GM21717 (cell line): ENCODE data around the gene SPAG16.
"Not testable (repeated sequence)": the region's sequence is repeated elsewhere in the genome, so short reads cannot be mapped to it uniquely, and the experiment has no call there.

Source experiments
- ATAC-seq: cut with Tn5 transposase; IDR thresholded peaks from one replicate; pipeline ENCODE4 v1.9.1; 2021; ENCODE audit warnings: mild to moderate bottlenecking, moderate library complexity; ENCODE audit not compliant: unreplicated experiment

SPAG16 gene

DNA sequence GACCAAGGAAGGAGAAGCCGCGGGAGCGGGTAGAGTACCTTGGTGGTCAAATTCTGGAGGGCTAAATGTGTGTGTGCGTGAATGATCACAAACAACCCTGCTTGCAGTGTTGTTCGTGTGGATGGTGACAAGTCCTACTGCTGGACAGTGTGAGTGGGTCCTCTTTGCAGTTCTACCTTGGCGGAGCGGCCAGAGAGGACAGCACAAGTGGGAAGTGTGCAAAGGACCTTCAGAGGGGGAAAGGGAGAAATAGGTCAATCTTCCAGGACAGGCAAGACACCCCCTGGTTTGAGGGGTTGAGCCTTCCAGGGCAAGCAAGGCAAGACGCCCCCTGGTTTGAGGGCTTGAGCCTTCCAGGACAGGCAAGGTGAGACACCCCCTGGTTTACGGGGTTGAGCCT, 122.8 kb downstream of the SPAG16 start:
- ATAC-seq: not testable (repeated sequence)

DNA sequence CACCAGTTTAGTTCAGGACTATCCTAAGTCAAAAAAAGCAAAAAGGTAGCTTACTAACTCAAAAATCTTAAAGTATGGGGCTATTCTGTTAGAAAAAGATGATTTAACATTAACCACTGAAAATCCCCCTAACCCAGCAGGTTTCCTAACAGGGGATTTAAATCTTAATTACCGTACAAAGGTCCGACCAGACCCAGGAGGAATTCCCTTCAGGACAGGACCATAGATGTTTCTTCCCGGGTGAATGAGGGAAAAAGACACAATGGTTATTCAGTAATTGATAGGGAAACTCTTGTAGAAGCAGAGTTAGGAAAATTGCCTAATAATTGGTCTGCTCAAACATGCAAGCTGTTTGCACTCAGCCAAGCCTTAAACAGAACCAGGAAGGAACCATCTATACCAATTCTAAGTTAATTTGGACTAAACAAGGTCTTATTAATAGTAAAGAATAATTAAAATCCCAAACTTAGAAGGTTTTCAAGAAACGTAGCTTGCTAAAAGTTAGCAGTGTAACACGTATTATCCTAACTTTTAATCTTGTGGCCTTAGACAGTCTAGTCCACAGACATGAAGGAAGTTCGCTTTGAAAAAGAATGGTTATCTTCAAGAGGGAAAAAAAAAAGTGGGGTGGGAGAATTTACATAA, 124.3 kb downstream of the SPAG16 start:
- ATAC-seq: not testable (repeated sequence)

GRCh38 chr2:213410687-213411086, 126.4 kb downstream of the SPAG16 start:
- ATAC-seq: not testable (repeated sequence)

DNA sequence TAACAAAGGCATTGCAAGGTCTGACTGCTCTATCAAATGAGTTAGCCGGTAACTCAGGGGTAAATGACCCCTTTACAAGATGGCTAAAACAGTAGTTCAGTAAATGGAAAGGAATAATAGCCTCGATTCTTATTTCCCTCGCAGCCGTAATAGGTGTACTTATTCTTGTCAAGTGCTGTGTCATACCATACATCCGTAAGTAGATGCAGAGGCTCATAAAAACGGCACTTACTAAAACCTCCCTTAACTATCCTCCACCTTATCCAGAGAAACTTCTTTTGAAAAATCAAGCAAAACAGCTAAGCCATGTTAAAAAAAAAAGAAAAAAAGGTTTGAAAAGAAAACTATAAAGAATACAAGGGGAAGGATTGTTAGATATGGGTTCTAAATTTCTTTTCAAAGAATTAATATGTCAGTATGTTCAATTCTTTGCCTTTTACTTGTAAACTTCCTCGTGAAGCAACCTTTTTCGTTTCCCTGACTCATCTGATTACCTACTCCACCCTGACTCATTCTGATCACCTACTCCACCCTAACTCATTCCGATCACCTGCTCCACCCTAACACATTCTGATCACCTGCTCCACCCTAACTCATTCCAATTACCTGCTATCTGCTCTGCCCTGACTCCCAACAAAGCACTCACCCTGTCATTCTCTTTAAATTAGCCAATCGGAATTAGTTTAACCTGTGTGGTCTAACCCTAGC, 127.5 kb downstream of the SPAG16 start:
- ATAC-seq: no peak

- no peak for ATAC-seq
Measured at GRCh38 chr2:213415093-213415492, 130.8 kb downstream of the SPAG16 start.

GRCh38 chr2:213416832-213417231, 132.6 kb downstream of the SPAG16 start:
- no peak for ATAC-seq

DNA sequence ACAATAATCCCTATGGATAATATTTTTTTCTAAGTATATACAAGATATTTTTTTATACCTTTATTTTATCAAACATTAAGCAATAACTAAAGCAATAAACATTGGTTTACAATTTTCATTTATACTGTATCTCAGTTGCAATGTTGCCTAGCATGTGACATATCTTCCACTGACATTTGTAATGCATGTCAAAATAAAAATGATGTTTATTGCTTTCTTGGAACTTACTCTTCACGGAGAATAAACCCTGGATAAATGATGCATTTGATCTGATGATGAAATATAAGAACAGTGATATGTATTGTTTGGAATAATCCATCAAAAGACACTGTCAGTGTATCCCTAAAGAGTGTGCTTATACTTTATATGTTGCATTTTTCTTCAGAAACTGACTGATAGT, 135.7 kb downstream of the SPAG16 start:
- no peak for ATAC-seq

- ATAC-seq: no peak
Measured at GRCh38 chr2:213420828-213421385, 136.6 kb downstream of the SPAG16 start.

- no peak for ATAC-seq
Measured at GRCh38 chr2:213422211-213422610, 137.9 kb downstream of the SPAG16 start.

GRCh38 chr2:213425618-213426017, 141.4 kb downstream of the SPAG16 start:
- no peak for ATAC-seq

DNA sequence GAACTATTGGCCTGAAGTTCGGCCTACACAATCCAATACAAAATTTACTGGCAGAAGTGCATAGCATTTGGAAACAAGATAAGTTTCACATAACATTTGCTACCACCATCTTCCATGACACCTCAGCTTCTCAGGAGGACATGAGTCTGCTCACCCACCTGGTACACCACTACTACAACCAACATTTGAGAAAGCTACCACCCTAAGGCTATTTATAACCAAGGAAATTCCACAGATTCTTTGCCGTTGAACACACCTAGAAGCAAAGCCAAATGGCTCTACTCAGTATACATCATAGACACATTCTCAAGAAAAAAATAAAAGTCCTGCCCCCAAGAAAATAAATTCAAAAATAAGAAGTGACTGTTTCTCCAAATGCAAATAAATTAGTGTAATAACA, 145.3 kb downstream of the SPAG16 start:
- ATAC-seq: no peak

GRCh38 chr2:213443921-213444320, 159.7 kb downstream of the SPAG16 start:
- ATAC-seq: no peak

GRCh38 chr2:213451542-213452239, 167.4 kb downstream of the SPAG16 start:
- no peak for ATAC-seq

- no peak for ATAC-seq
Measured at GRCh38 chr2:213455316-213456008, 171.2 kb downstream of the SPAG16 start.

- no peak for ATAC-seq
Measured at GRCh38 chr2:213475433-213475832, 191.2 kb downstream of the SPAG16 start.

- ATAC-seq: no peak
Measured at GRCh38 chr2:213476641-213477040, 192.4 kb downstream of the SPAG16 start.

GRCh38 chr2:213490087-213490486, 205.8 kb downstream of the SPAG16 start:
- no peak for ATAC-seq

DNA sequence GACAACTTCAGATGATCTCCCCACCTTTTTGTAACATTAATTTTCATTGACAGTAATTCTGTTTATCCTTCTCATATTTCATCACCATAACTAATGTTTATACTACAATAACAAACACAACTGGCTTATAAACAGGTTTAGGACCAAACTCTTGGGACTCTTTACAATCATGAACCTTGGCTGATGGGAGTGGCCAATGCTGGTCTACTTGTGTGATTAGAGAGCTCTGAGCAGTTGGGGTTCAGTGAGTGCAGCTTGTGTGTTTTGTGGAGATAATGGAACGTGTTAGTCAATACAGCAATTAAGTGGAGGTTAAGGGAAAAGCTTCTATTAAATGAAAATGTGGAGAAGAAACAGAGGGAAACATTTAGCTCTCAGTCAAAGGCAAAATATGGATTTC, 207.1 kb downstream of the SPAG16 start:
- no peak for ATAC-seq

DNA sequence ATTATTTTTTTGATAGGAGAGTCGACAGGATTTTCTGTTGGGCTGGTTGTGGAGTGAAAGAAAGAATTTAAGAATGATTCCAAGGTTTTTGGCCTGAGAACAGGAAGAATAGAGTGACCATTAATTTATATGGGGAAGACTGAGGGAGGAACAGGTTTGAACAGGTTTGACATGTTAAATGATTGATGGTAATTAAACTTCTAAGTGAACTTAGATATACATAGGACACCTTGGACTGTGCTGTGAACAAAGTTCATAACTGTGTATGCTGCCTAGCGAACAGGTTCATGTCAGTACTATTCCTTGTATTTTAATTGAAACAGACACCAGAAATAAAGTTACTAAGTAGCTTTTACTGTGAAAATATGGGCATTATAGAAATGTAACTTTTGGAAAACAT, 212.0 kb downstream of the SPAG16 start:
- ATAC-seq: no peak

GRCh38 chr2:213500881-213501280, 216.6 kb downstream of the SPAG16 start:
- no peak for ATAC-seq

DNA sequence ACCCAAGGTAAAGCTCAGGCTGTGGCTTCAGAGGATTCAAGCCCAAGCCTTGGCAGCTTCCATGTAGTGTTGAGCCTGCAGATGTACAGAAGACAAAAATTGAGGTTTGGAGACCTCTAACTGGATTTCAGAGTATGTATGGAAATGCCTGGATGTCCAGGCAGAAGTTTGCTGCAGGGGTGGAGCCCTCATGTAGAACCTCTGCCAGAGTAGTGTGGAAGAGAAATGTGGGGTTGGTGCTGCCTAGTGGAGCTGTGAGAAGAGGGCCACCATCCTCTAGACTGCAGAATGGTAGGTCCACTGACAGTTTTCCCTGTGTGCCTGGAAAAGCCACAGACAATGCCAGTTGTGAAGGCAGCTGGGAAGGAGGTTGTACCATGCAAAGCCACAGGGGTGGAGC, 239.9 kb downstream of the SPAG16 start:
- no peak for ATAC-seq
